BLaER1 treated with 17β-estradiol and CSF1 and Interleukin-3, amounts not matched to agents 10 nM and 100 nM (cell line): ENCODE data around the gene AGRN.

Experiments used
- H3K27ac ChIP-seq, 11 experiments: shearing (Covaris generic); formaldehyde crosslinking; 2 replicates each; pipeline ENCODE4 v1.8.1; 2022
- H3K27me3 ChIP-seq, 11 experiments: shearing (Covaris generic); formaldehyde crosslinking; 2 replicates each; pipeline ENCODE4 v1.8.1; 2022
- H3K36me3 ChIP-seq, 11 experiments: shearing (Covaris generic); formaldehyde crosslinking; 2 replicates each; pipeline ENCODE4 v1.8.1; 2022
- H3K4me1 ChIP-seq, 10 experiments: shearing (Covaris generic); formaldehyde crosslinking; 2 replicates each; pipeline ENCODE4 v1.8.1; 2022
- H3K4me2 ChIP-seq, 11 experiments: shearing (Covaris generic); formaldehyde crosslinking; 2 replicates each; pipeline ENCODE4 v1.8.1; 2022
- H3K4me3 ChIP-seq, 10 experiments: shearing (Covaris generic); formaldehyde crosslinking; 2 replicates each; pipeline ENCODE4 v1.8.1; 2022
- H3K9ac ChIP-seq, 11 experiments: shearing (Covaris generic); formaldehyde crosslinking; 2 replicates each; pipeline ENCODE4 v1.8.1; 2022
- H3K9me3 ChIP-seq, 11 experiments: shearing (Covaris generic); formaldehyde crosslinking; replicated peaks in 1 of 11; 2 replicates each; pipeline ENCODE4 v1.8.1; 2022
- H4K20me1 ChIP-seq, 11 experiments: shearing (Covaris generic); formaldehyde crosslinking; 2 replicates each; pipeline ENCODE4 v1.8.1; 2022
- Cebpa-rat ChIP-seq, 11 experiments: shearing (Covaris generic); IDR thresholded peaks; 2 replicates each; pipeline ENCODE4 v1.8.1; 2022

AGRN gene

DNA sequence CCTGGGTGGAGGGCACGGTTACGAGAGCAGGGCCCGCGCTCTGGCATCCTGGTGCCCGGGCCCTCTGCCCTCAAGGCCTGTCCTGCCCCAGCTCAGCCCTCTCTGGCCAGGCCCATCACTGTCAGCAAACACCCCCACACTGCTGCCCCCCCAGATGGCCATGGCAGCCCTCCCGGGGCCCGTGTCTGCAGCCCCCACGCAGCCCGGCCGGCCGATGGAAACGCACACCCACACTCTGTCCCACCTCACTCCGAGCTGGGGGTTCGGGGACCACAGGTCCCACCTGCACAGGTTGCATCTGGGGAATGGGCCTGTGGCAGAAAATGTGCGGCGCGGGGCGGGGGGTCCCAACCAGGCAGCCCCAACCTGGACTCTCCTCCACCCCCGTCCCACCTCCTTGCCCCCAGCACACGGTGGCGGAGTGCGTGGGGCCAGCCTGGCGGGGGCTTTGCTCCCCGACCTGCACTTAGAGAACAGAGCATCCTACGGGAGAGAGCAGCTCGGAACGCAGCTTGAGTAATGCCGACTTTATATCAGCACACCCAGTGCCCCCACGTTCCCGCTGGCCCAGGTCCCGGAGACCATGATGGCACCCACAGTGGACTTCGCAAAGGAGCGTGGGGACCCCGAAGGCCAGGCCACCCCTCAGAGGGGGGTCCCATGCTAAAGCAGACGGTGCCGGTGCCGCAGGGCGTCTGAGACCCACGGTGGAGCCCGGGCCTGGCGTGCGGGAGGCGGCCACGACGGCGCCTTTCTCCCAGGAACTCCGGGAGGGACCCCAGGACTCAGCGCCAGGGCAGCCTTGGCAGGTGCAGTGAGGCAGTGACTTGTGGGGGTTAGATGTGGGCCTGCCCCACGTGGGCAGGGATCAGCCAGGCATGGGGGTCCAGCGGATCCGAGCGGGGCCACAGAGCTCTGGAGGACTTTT is 61.7 kb downstream of the AGRN start:
- peaks cover 0 to 51% (median 7%) of the 10 kb centered on the region in 11 experiments; a peak in 9 of 22 replicates for H4K20me1 ChIP-seq
- H3K9ac ChIP-seq, result peak overlapping the region in 6 of 11 experiments; percentile 6 to 46 (median 30); a peak in 8 of 22 replicates
- no peaks in the 10 kb centered on the region for H3K9me3 ChIP-seq
- no peak for TF ChIP-seq Cebpa-rat (IDR thresholded peaks at IDR 0.05)
- H3K4me3 ChIP-seq, result no peak overlapping the region
- peak overlapping the region; percentile 58 to 81 (median 70) for H3K4me2 ChIP-seq
- H3K27ac ChIP-seq, result peak overlapping the region in 1 of 11 experiments; percentile 35; a peak in 1 of 22 replicates
- peaks cover 0 to 16% (median 0%) of the 10 kb centered on the region in 11 experiments; a peak in 4 of 22 replicates for H3K36me3 ChIP-seq
- H3K4me1 ChIP-seq, result peaks cover 35 to 71% (median 55%) of the 10 kb centered on the region in 10 experiments
- H3K27me3 ChIP-seq, result peaks cover 13 to 31% (median 21%) of the 10 kb centered on the region in 11 experiments; a peak in 21 of 22 replicates

DNA sequence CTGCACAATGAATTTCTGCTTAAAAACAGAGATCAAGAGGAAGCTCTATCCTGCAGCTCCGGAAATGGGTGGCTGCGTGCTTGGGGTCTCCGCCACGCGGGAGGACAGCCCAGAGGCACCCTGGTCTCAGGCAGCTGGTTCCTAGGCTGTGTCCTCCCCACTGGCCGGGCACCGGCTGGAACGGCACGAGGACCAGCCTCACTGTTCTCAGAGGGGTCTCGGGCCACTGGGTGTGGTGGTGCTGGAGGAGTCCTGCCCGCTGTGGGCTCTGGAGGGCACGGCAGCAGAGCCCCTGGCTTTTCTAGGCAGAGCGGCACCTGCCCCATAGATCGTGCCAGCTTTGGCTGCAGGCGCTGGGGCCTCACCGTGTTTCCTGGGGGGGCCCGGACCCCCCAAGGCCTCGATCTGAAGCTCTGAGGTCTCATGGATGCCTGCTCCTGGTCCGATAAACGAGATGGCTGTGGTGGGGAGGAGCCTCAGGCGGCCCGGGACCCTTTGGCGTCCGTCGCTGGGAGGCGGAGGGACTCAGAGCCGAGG is 62.4 kb downstream of the AGRN start:
- no peak for TF ChIP-seq Cebpa-rat (IDR thresholded peaks at IDR 0.05)
- Histone ChIP-seq H3K9ac (peak overlapping the region in 7 of 11 experiments; percentile 6 to 46 (median 25); a peak in 9 of 22 replicates), H3K36me3 (peaks cover 0 to 16% (median 0%) of the 10 kb centered on the region in 11 experiments; a peak in 4 of 22 replicates), H3K27me3 (peaks cover 12 to 36% (median 19%) of the 10 kb centered on the region in 11 experiments; a peak in 21 of 22 replicates), H3K4me1 (peaks cover 40 to 78% (median 63%) of the 10 kb centered on the region in 10 experiments), H3K27ac (peak overlapping the region in 1 of 11 experiments; percentile 35; a peak in 1 of 22 replicates), H3K4me3 (no peak overlapping the region), H3K4me2 (peak overlapping the region; percentile 58 to 81 (median 70)), H4K20me1 (peaks cover 0 to 59% (median 7%) of the 10 kb centered on the region in 11 experiments; a peak in 9 of 22 replicates), H3K9me3 (no peaks in the 10 kb centered on the region)

DNA sequence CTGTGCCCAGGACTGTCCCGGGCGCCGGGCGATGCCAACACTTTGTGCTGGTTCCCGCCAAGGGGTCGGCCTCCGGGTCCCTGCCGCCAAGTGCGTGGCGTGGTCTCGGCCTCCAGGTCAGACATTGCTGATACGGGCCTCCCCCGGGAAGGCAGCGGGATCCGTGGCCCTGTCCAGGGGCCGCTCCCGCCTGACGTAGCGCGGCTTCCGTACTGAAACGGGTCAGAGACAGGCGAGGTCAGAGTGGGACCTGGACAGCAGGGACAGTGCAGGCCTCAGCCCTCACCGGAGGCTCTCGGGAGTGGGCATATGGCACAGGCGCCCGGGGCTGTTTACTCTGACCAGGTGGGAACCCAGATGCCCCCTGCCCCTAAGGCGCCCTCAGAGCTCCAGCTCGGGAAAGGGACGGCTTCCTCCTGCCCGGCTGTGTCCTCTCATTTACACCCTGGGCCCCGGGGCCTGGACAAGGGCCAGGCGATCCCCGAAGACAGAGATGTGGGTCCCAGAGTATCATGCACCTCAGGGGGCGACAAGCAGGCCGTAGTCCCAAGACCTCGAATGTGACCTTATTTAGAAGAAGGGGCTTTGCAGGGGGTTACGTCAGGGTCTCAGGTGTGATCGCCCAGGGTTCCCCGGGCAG is 63.0 kb downstream of the AGRN start:
- H3K9ac ChIP-seq, result peak overlapping the region in 3 of 11 experiments; percentile 35 to 46 (median 44); a peak in 3 of 22 replicates

DNA sequence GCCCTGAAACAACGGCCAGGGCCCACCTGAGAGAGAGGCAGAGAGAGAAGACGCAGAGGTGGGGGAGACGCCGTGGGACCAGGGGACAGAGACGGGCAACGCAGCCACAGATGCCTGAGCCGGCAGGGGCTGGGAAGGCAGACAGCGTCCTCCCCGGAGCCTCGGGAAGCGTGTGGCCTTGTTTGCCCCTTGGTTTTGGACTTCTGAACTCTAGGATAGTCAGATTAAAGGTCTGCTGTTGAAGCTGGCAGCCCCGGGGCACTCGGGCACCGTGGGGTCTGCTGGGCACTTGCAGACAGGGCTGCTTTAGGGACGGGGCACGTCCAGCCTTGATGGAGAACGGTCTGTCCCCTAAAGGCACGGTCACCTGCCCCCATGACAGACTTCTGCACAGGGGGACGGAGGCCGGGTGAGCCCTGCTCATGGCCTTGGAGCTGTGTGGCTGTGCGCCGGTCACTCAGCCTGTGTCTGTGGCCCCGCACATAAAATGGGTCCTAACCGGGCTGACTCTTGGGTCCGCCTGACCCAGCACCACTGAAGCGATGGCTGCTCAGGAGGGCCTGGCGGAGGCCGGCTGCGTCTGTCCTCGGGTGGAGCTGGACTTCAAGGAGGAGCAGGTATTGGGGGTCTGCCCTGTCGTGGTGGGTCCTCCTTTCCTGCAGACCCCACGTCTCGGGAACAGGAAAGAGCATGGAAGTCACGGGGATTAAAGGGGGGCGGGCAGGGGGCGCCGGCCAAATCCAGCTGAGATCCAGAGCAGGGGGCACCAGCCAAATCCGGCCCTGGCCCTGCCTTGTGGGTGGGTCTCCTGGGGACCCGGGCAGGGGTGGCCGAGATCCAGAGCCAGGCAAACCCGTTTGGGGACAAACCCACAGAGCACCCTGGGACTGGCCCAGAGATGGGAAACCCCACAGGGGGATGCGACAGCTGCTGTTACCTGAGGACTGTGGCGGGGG is 63.8 kb downstream of the AGRN start:
- H3K4me3 ChIP-seq, result no peak overlapping the region
- peaks cover 2 to 38% (median 8%) of the 10 kb centered on the region in 11 experiments; a peak in 20 of 22 replicates for H3K27me3 ChIP-seq
- H3K36me3 ChIP-seq, result peaks cover 0 to 16% (median 0%) of the 10 kb centered on the region in 11 experiments; a peak in 4 of 22 replicates
- no peak overlapping the region for H3K27ac ChIP-seq
- peak overlapping the region in 4 of 11 experiments; percentile 81 to 92 (median 90); a peak in 7 of 22 replicates for H3K4me2 ChIP-seq
- no peak for TF ChIP-seq Cebpa-rat (IDR thresholded peaks at IDR 0.05)
- no peak overlapping the region for H3K9ac ChIP-seq
- peaks cover 45 to 90% (median 74%) of the 10 kb centered on the region in 10 experiments for H3K4me1 ChIP-seq
- peaks cover 0 to 67% (median 7%) of the 10 kb centered on the region in 11 experiments; a peak in 9 of 22 replicates for H4K20me1 ChIP-seq
- H3K9me3 ChIP-seq, result no peaks in the 10 kb centered on the region

More for the DNA sequence above, 63.0 kb downstream of the AGRN start:
- no peak overlapping the region for H3K27ac ChIP-seq
- H3K36me3 ChIP-seq, result peaks cover 0 to 16% (median 0%) of the 10 kb centered on the region in 11 experiments; a peak in 4 of 22 replicates
- H3K27me3 ChIP-seq, result peaks cover 6 to 39% (median 13%) of the 10 kb centered on the region in 11 experiments; a peak in 21 of 22 replicates
- H3K9me3 ChIP-seq, result no peaks in the 10 kb centered on the region
- TF ChIP-seq Cebpa-rat (IDR thresholded peaks at IDR 0.05), result no peak
- H3K4me1 ChIP-seq, result peaks cover 45 to 84% (median 69%) of the 10 kb centered on the region in 10 experiments
- peak overlapping the region in 9 of 11 experiments; percentile 58 to 81 (median 74); a peak in 17 of 22 replicates for H3K4me2 ChIP-seq
- H4K20me1 ChIP-seq, result peaks cover 0 to 63% (median 7%) of the 10 kb centered on the region in 11 experiments; a peak in 9 of 22 replicates
- H3K4me3 ChIP-seq, result no peak overlapping the region

DNA sequence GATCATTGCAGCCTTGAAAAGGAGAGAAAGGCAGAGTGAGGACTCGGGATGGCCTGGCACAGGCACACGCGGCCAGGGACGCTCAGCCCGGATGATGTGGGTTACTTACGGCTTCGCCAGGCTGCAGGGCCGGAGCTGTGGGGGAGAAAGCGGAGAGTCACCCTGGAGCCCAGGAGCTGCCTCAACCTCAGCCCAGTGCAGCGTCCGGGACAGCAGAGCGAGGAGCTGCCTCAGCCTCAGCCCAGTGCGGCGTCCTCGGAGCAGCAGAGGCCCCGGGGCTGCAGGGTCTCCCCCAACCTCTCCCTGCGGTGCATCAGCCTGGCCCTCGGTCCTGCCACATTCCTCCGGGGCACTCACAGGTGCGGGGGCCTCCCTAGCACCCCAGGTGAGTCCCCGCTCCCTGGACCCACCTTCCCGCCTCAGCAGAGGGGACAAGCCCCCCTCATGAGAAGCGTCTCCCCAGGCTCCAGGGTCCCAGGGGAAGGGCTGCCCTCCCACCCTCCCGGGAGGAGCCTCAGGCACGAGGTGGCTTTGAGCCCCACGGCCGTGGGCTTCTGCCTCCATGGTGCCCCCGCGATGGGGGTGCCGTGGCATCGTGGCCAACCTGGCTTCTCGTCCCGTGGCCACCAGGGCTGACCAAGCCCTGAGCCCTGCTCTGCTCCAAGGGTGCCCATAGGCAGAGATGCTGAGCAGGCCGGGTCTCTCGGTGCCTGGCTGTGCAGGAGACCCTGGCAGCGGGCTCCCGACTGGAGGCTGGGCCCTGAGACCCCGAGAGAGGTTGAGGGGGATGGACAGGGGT is 64.7 kb downstream of the AGRN start:
- no peak for TF ChIP-seq Cebpa-rat (IDR thresholded peaks at IDR 0.05)
- Histone ChIP-seq H3K27me3 (peaks cover 0 to 31% (median 4%) of the 10 kb centered on the region in 11 experiments; a peak in 11 of 22 replicates), H3K4me3 (no peak overlapping the region), H3K4me2 (peak overlapping the region in 8 of 11 experiments; percentile 66 to 95 (median 88); a peak in 16 of 22 replicates), H3K9me3 (no peaks in the 10 kb centered on the region), H3K9ac (peak overlapping the region in 3 of 11 experiments; percentile 62 to 67 (median 62); a peak in 5 of 22 replicates), H3K4me1 (peaks cover 46 to 94% (median 79%) of the 10 kb centered on the region in 10 experiments), H4K20me1 (peaks cover 0 to 76% (median 13%) of the 10 kb centered on the region in 11 experiments; a peak in 15 of 22 replicates), H3K27ac (peak overlapping the region in 3 of 11 experiments; percentile 56 to 68 (median 58); a peak in 4 of 22 replicates), H3K36me3 (peaks cover 0 to 16% (median 0%) of the 10 kb centered on the region in 11 experiments; a peak in 4 of 22 replicates)

DNA sequence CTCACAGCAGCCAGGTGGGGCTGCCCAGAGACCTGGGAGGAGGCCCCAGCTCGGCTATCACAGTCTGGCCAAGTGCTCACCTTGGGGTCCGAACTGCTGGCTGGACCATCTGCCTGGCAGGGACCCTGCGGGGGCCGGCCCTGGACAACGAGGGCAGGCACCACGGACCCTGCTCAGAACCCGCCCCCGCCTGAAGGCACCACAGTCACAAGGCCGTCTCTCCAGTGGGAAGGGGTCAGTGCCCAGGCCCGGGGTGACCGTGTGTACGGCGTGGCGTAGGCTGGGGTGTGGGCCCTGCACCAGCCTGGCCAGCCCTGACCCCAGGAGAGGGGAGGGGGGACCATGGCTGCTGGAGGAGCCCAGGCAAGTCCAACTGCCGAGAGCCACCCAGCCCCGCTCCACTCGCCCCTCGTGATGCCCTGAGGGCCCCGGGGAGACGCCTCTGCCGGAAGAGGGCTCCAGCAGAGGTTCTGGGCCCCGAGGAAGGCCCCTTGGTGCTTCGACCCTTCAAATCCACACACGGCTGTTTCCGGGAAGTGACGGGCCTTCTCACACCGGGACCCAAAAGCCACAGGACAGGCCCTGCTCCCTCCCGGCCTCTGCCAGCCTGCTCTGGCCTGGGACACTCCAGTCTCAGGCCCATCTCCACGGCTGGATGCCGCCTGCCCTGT is 65.4 kb downstream of the AGRN start:
- H3K4me3 ChIP-seq, result peak overlapping the region in 3 of 10 experiments; percentile 21 to 42 (median 37); a peak in 4 of 20 replicates
- H3K9ac ChIP-seq, result peak overlapping the region in 7 of 11 experiments; percentile 1 to 67 (median 62); a peak in 10 of 22 replicates
- H3K36me3 ChIP-seq, result peaks cover 0 to 16% (median 0%) of the 10 kb centered on the region in 11 experiments; a peak in 4 of 22 replicates
- no peak for TF ChIP-seq Cebpa-rat (IDR thresholded peaks at IDR 0.05)
- peaks cover 0 to 24% (median under 1%) of the 10 kb centered on the region in 11 experiments; a peak in 8 of 22 replicates for H3K27me3 ChIP-seq
- peak overlapping the region in 7 of 11 experiments; percentile 26 to 68 (median 56); a peak in 13 of 22 replicates for H3K27ac ChIP-seq
- H3K9me3 ChIP-seq, result no peaks in the 10 kb centered on the region
- H3K4me2 ChIP-seq, result peak overlapping the region; percentile 30 to 95 (median 79); a peak in 21 of 22 replicates
- H4K20me1 ChIP-seq, result peaks cover 0 to 84% (median 20%) of the 10 kb centered on the region in 11 experiments; a peak in 17 of 22 replicates
- peaks cover 42 to 94% (median 79%) of the 10 kb centered on the region in 10 experiments for H3K4me1 ChIP-seq
